Liver (tissue), 9 donors: Measurements from ENCODE around the gene MTIF2. TPM values are rescaled to one million over a fixed set of nuclear protein-coding genes. Genes with fewer than 3 reads are reported as not detected.

Experiments
- DNase-seq: peaks from one replicate; pipeline ENCODE4 v3.0.0-alpha.2; 2017; ENCODE audit warnings: low spot score
- H3K27ac ChIP-seq, 2 donors: one replicate each; pipeline ENCODE4 v1.7.0; 2013; ENCODE audit warnings: inconsistent platforms in 2 of 2, low read length in 2 of 2, control low read depth in 1 of 2, low read depth in 1 of 2, mild to moderate bottlenecking in 1 of 2
- H3K27me3 ChIP-seq, 4 donors: one replicate each; pipeline versions ENCODE4 v1.6.1 to v1.7.0; 2013; ENCODE audit warnings: low read length in 3 of 4, inconsistent platforms in 1 of 4, mild to moderate bottlenecking in 1 of 4, moderate library complexity in 1 of 4; ENCODE audit not compliant: control insufficient read depth in 4 of 4, insufficient read depth in 4 of 4
- H3K36me3 ChIP-seq, 4 donors: one replicate each; pipeline versions ENCODE4 v1.6.1 to v1.7.0; 2013; ENCODE audit warnings: low read length in 3 of 4, mild to moderate bottlenecking in 3 of 4, low read depth in 1 of 4, moderate library complexity in 1 of 4; ENCODE audit not compliant: control insufficient read depth in 4 of 4, insufficient read depth in 3 of 4
- H3K4me1 ChIP-seq, 4 donors: one replicate each; pipeline versions ENCODE4 v1.6.1 to v1.7.0; 2013; ENCODE audit warnings: low read length in 3 of 4, mild to moderate bottlenecking in 3 of 4, moderate library complexity in 1 of 4; ENCODE audit not compliant: control insufficient read depth in 4 of 4, insufficient read depth in 4 of 4
- H3K4me3 ChIP-seq, 3 donors: one replicate each; pipeline versions ENCODE4 v1.6.1 to v1.7.0; 2013; ENCODE audit warnings: low read length in 3 of 3, control low read depth in 1 of 3, low read depth in 1 of 3, mild to moderate bottlenecking in 1 of 3
- H3K9ac ChIP-seq, 2 donors: one replicate each; pipeline ENCODE4 v1.7.0; 2013; ENCODE audit warnings: low read length in 2 of 2, mild to moderate bottlenecking in 2 of 2, moderate library complexity in 2 of 2, control low read depth in 1 of 2, low read depth in 1 of 2
- H3K9me3 ChIP-seq, 4 donors: one replicate each; pipeline versions ENCODE4 v1.6.1 to v1.7.0; 2013; ENCODE audit warnings: low read length in 3 of 4; ENCODE audit not compliant: control insufficient read depth in 4 of 4
- ATF3 ChIP-seq: IDR thresholded peaks from 2 replicates; pipeline ENCODE4 v1.6.1; 2016; ENCODE audit warnings: antibody characterized with exemption
- CTCF ChIP-seq: fragments of 150-350 bp; IDR thresholded peaks from 2 replicates; pipeline ENCODE4 v1.5.1; 2017; ENCODE audit warnings: improper control_type of control experiment, low read depth, low read length; ENCODE audit not compliant: missing input control
- EGR1 ChIP-seq, 2 donors: IDR thresholded peaks; 2 replicates each; pipeline ENCODE4 v1.6.1; 2016 to 2018; ENCODE audit warnings: antibody characterized with exemption in 2 of 2, low read depth in 2 of 2
- FOXA1 ChIP-seq: IDR thresholded peaks from 2 replicates; pipeline ENCODE4 v1.6.1; 2016; ENCODE audit warnings: antibody characterized with exemption
- FOXA2 ChIP-seq: IDR thresholded peaks from 2 replicates; pipeline ENCODE4 v1.6.1; 2016; ENCODE audit warnings: antibody characterized with exemption
- HNF4G ChIP-seq: IDR thresholded peaks from 2 replicates; pipeline ENCODE4 v1.6.1; 2016; ENCODE audit warnings: antibody characterized with exemption
- JUND ChIP-seq, 2 donors: IDR thresholded peaks; 2 replicates each; pipeline ENCODE4 v1.6.1; 2016; ENCODE audit warnings: antibody characterized with exemption in 2 of 2
- RXRA ChIP-seq, 2 donors: IDR thresholded peaks; 2 replicates each; pipeline ENCODE4 v1.6.1; 2017 to 2018; ENCODE audit warnings: antibody characterized with exemption in 2 of 2, mild to moderate bottlenecking in 1 of 2
- whole genome bisulfite sequencing: extraction: QIAGEN DNeasy Blood & Tissue Kit; methylation state at CpG from one replicate; pipeline ENCODE4 v1.1.7; 2013; 5-methylcytosine and 5-hydroxymethylcytosine counted together
- polyA plus RNA-seq, 2 donors: library from polyadenylated mRNA; stranded (reverse) in 1 of 2; unstranded in 1 of 2; fragments of 200-250 nt in 1 of 2; fragments of >200 nt in 1 of 2; fragmentation: Nextera tagmentation in 1 of 2; extraction: Ambion mirVana in 1 of 2; gene quantifications; one replicate each; pipeline versions ENCODE4 v1.2.1 to v1.2.3, GENCODE V29; 2013 to 2015
- total RNA-seq, 2 donors: library from RNA; depleted of rRNA; stranded (reverse); fragments of >200 nt; gene quantifications; one replicate each; pipeline ENCODE4 v1.2.3, GENCODE V29; 2014
- donor health status: healthy.
- donor health status: healthy.
- donor health status: healthy.
- donor health status: healthy.
- donor health status: healthy.

MTIF2 gene
- total and polyA plus RNA-seq, 4 donors: 15.4 to 29.7 (median 18.2) TPM

GRCh38 chr2:55311444-55311870, 42.4 kb upstream of the MTIF2 start:
- Histone ChIP-seq H3K4me1 (no peaks in the 10 kb centered on the region), H3K27ac (no peak overlapping the region), H3K4me3 (no peak overlapping the region), H3K27me3 (no peaks in the 10 kb centered on the region), H3K9me3 (no peaks in the 10 kb centered on the region), H3K9ac (no peak overlapping the region), H3K36me3 (peaks cover 2 to 12% (median 10%) of the 10 kb centered on the region in 4 donors)
- DNase-seq: no peak
- TF ChIP-seq FOXA1: no peak
- no peak for TF ChIP-seq ATF3
- TF ChIP-seq JUND (IDR thresholded peaks at IDR 0.05): no peak
- TF ChIP-seq CTCF: peak; percentile 5
- TF ChIP-seq RXRA (IDR thresholded peaks at IDR 0.05): no peak
- 91% methylated on average over 1 of the region's 1 CpG for WGBS

- TF ChIP-seq EGR1 (IDR thresholded peaks at IDR 0.05; ENCODE audit: low read depth in 2 of 2) (no peak), JUND (IDR thresholded peaks at IDR 0.05) (peak in 1 of 2 donors; percentile 28)
Observed at GRCh38 chr2:55309446-55309845, 40.4 kb upstream of the MTIF2 start.

GRCh38 chr2:55302241-55302640, 33.2 kb upstream of the MTIF2 start:
- 91% methylated on average over 3 of the region's 3 CpGs for WGBS
- no peak overlapping the region for H3K4me3 ChIP-seq
- no peaks in the 10 kb centered on the region for H3K9me3 ChIP-seq
- no peaks in the 10 kb centered on the region for H3K4me1 ChIP-seq
- H3K27me3 ChIP-seq: no peaks in the 10 kb centered on the region
- no peak for DNase-seq
- H3K36me3 ChIP-seq: no peaks in the 10 kb centered on the region
- no peak overlapping the region for H3K27ac ChIP-seq
- no peak for TF ChIP-seq ATF3
- no peak for TF ChIP-seq FOXA2
- no peak for TF ChIP-seq EGR1 (IDR thresholded peaks at IDR 0.05; ENCODE audit: low read depth in 2 of 2)
- no peak for TF ChIP-seq HNF4G
- no peak for TF ChIP-seq FOXA1
- no peak overlapping the region for H3K9ac ChIP-seq

More at GRCh38 chr2:55309446-55309845, 40.4 kb upstream of the MTIF2 start:
- 85% methylated on average over 2 of the region's 2 CpGs for WGBS
- H3K27ac ChIP-seq: no peak overlapping the region
- no peaks in the 10 kb centered on the region for H3K27me3 ChIP-seq
- DNase-seq: no peak
- H3K4me3 ChIP-seq: no peak overlapping the region
- H3K4me1 ChIP-seq: no peaks in the 10 kb centered on the region
- no peak overlapping the region for H3K9ac ChIP-seq
- no peaks in the 10 kb centered on the region for H3K9me3 ChIP-seq
- peaks cover 2 to 12% (median 7%) of the 10 kb centered on the region in 4 donors for H3K36me3 ChIP-seq

- DNase-seq: no peak
- H3K27me3 ChIP-seq: no peaks in the 10 kb centered on the region
- H3K4me3 ChIP-seq: no peak overlapping the region
- 100% methylated on average over 1 of the region's 1 CpG for WGBS
- H3K27ac ChIP-seq: no peak overlapping the region
- no peak overlapping the region for H3K9ac ChIP-seq
- TF ChIP-seq ATF3: no peak
- H3K9me3 ChIP-seq: no peaks in the 10 kb centered on the region
- H3K4me1 ChIP-seq: no peaks in the 10 kb centered on the region
- H3K36me3 ChIP-seq: peaks cover 0 to 2% (median 0%) of the 10 kb centered on the region in 4 donors
Observed at GRCh38 chr2:55301277-55301676, 32.2 kb upstream of the MTIF2 start.
